ENCODE measurements around the gene NPTX1. TPM values are rescaled to one million over a fixed set of nuclear protein-coding genes. Genes with fewer than 3 reads are reported as not detected.

NPTX1 gene
- total and polyA plus RNA-seq, 5 donors, result 0.02 TPM; not detected in 4

DNA sequence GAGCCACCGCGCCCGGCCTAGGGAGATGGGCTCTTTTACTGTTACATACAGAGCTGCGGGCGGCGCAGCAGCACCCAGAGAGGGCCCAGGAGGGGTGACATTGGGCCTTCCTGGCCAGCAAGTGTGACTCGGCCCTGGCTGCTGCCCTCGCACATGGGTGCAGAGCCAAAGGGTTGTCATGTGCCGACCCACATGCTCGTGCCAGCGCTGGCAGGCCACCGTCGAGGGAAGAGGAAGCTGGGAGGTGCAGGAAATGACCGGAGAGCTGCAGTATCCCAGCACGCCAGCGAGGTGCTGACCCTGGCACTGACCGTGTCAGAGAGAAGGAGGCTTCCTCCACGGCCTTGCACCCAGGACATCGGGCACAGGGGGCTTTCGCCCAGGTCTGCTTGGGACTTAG is 53.4 kb downstream of the NPTX1 start:
- H3K9me3 ChIP-seq (ENCODE audit: control insufficient read depth, low read length), result no peaks in the 10 kb centered on the region
- H3K27me3 ChIP-seq (ENCODE audit: control insufficient read depth, insufficient read depth), result no peaks in the 10 kb centered on the region
- H3K4me3 ChIP-seq (ENCODE audit: low read length), result no peak overlapping the region
- intact Hi-C loops (cut with DNase I), result loop anchor here in 1 of 4 donors (10.0 kb wide), 1 partner anchor 682 kb away; no protein-coding TSS in a partner anchor
- DNase-seq, result peak; percentile 48 to 77 (median 71)
- no peak overlapping the region for H3K27ac ChIP-seq (ENCODE audit: low read length)
- peak; percentile 17 to 46 for ATAC-seq
- 63% methylated on average over 20 of the region's 20 CpGs for WGBS
- no peaks in the 10 kb centered on the region for H3K4me1 ChIP-seq (ENCODE audit: control insufficient read depth, insufficient read depth, low read length)

- Histone ChIP-seq H3K9me3 (ENCODE audit: control insufficient read depth, low read length) (no peaks in the 10 kb centered on the region), H3K27me3 (ENCODE audit: control insufficient read depth, insufficient read depth) (no peaks in the 10 kb centered on the region), H3K4me3 (ENCODE audit: low read length) (no peak overlapping the region), H3K27ac (ENCODE audit: low read length) (no peak overlapping the region), H3K4me1 (ENCODE audit: control insufficient read depth, insufficient read depth, low read length) (no peaks in the 10 kb centered on the region)
- peak in 1 of 3 donors; percentile 50 for DNase-seq
- no peak for ATAC-seq
- 82% methylated on average over 18 of the region's 18 CpGs for WGBS
- intact Hi-C loops (cut with DNase I), result loop anchor here in 1 of 4 donors (10.0 kb wide), 1 partner anchor 683 kb away; no protein-coding TSS in a partner anchor
Measured at GRCh38 chr17:80422276-80422675, 54.1 kb downstream of the NPTX1 start.

GRCh38 chr17:80421381-80422090 is 54.9 kb downstream of the NPTX1 start:
- no peaks in the 10 kb centered on the region for H3K4me1 ChIP-seq (ENCODE audit: control insufficient read depth, insufficient read depth, low read length)
- H3K4me3 ChIP-seq (ENCODE audit: low read length), result no peak overlapping the region
- intact Hi-C loops (cut with DNase I), result loop anchor here in 1 of 4 donors (10.0 kb wide), 1 partner anchor 683 kb away; no protein-coding TSS in a partner anchor
- WGBS, result 68% methylated on average over 20 of the region's 20 CpGs
- H3K27ac ChIP-seq (ENCODE audit: low read length), result no peak overlapping the region
- peak in 1 of 3 donors; percentile 68 for DNase-seq
- ATAC-seq, result no peak
- H3K27me3 ChIP-seq (ENCODE audit: control insufficient read depth, insufficient read depth), result no peaks in the 10 kb centered on the region
- H3K9me3 ChIP-seq (ENCODE audit: control insufficient read depth, low read length), result no peaks in the 10 kb centered on the region

GRCh38 chr17:80419255-80419654 is 57.2 kb downstream of the NPTX1 start:
- no peak for ATAC-seq
- H3K4me3 ChIP-seq (ENCODE audit: low read length), result no peak overlapping the region
- H3K9me3 ChIP-seq (ENCODE audit: control insufficient read depth, low read length), result no peaks in the 10 kb centered on the region
- intact Hi-C loops (cut with DNase I), result no loop called here
- no peaks in the 10 kb centered on the region for H3K4me1 ChIP-seq (ENCODE audit: control insufficient read depth, insufficient read depth, low read length)
- H3K27me3 ChIP-seq (ENCODE audit: control insufficient read depth, insufficient read depth), result no peaks in the 10 kb centered on the region
- 86% methylated on average over 11 of the region's 11 CpGs for WGBS
- no peak overlapping the region for H3K27ac ChIP-seq (ENCODE audit: low read length)
- DNase-seq, result peak in 1 of 3 donors; percentile 37

DNA sequence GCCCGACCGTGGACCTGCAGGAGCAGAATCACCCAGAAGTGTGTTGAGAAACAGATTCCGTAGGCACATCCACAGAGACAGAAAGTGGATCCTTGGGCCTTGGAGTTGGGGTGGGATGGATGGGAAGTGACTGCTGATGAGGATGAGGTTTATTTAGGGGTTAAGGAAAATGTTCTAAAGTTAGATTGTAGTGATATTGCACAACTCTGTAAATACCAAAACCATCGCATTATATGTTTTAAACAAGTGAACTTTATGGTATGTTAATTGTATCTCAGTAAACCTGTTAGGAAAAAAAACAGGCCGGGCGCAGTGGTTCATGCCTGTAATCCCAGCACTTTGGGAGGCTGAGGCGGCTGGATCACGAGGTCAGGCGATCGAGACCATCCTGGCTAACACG is 57.8 kb downstream of the NPTX1 start:
- H3K4me1 ChIP-seq (ENCODE audit: control insufficient read depth, insufficient read depth, low read length), result no peaks in the 10 kb centered on the region
- no peak overlapping the region for H3K4me3 ChIP-seq (ENCODE audit: low read length)
- ATAC-seq (no peak), DNase-seq (no peak)
- 96% methylated on average over 11 of the region's 11 CpGs for WGBS
- no peak overlapping the region for H3K27ac ChIP-seq (ENCODE audit: low read length)
- intact Hi-C loops (cut with DNase I), result no loop called here
- H3K27me3 ChIP-seq (ENCODE audit: control insufficient read depth, insufficient read depth), result no peaks in the 10 kb centered on the region
- no peaks in the 10 kb centered on the region for H3K9me3 ChIP-seq (ENCODE audit: control insufficient read depth, low read length)

Small RNA genes lying within 50 kb of the gene (microRNA-seq; reads per million reads assigned to microRNA genes)
- gene MIR4730, result 0 reads per million in 2 donors

Other genes starting within 250 kb of the NPTX1 start
- 10 to 100 TPM; 36.3 to 49.7 (median 43.9) TPM for gene RNF213, start 215.8 kb downstream of the NPTX1 start, total RNA-seq
- gene RNF213, start 215.8 kb downstream of the NPTX1 start, polyA plus RNA-seq, result 28.7 TPM
- gene ENDOV, start 61.4 kb downstream of the NPTX1 start, total RNA-seq, result 10 to 100 TPM in 2 of 4 donors, 1 to 10 TPM in 2; 8.7 to 12.1 (median 10.7) TPM
- 7.8 TPM for gene ENDOV, start 61.4 kb downstream of the NPTX1 start, polyA plus RNA-seq
- gene RPTOR, start 68.2 kb upstream of the NPTX1 start, total RNA-seq, result 10 to 100 TPM; 25.0 to 27.0 (median 26.1) TPM
- gene RPTOR, start 68.2 kb upstream of the NPTX1 start, polyA plus RNA-seq, result 15.2 TPM